ENCODE results near the gene ST6GALNAC6. TPM values are rescaled to one million over a fixed set of nuclear protein-coding genes. Genes with fewer than 3 reads are reported as not detected.

The ST6GALNAC6 gene
- total and polyA plus RNA-seq, 2 of the 4 experiments (the other 2 are of a cell fraction): 35.7 to 48.6 TPM

DNA sequence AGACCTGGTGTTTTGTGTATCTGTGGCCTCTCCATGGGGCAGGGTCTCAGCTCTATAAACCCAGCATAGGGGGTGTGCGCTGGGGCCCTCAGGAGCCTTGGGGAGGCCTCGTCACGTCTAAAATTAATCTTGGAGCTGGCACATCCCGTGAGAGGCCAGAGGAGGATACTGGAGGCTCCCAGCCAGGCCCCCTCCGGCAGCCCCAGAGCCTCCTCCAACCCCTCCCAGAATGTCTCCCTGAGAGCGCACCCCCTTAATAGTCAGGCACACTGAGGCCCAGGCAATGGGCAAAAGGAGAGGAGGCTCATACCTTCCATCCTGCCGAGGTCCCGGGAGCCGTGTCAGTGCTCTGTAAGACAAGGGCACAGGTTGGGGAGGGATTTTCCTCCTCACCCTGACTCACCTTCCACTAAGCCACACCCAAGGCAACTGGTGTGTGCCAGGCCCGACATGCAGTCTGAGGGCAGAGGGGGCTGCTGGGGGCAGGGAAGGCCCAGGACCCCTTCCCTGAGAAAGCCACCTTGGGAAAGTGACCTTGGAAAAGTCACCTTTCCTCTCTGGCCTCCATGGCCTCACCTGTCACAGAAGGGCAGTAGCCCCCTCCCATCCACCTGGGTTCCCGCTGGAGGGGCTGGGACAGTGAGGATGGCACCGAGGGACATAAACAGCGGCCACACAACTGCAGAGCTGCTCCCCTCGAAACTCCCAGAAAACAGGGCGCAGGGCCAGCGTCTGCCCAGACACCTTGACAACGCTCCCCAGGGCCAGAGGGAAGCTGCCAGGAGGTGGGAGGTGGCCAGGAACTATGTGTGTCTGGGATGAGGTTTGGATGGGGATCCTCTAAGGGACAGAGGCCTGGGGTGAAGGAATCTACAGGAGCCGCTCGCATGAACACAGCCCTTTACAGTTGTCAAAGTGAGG, 24.8 kb downstream of the ST6GALNAC6 start (continued):
- no peak for TF ChIP-seq RCOR1 (IDR thresholded peaks at IDR 0.05; ENCODE audit: insufficient replicate concordance, low read length)

DNA sequence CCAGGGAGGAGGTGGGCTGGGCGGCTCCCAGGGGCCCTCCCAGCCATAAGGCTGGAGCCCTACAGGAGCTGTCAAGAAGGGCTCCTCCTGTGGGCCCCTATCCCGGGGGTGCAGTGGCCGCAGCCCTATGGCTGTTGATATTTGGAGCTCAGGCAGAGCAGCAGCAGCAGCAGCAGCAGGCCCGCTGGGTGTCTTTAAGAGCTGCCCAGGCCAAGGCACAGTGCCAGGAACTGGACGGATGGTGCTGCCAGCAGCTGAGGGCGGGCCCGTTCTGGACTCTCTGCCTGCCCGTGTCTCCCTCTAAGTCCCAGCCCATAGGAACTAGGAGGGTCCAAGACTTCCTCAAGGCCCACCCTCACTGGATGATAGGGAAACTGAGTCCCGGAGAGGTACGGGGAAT, 25.5 kb downstream of the ST6GALNAC6 start:
- no peak overlapping the region for H3K4me3 ChIP-seq (ENCODE audit: insufficient read depth, low read depth, low read length)
- dilution Hi-C loops (cut with HindIII; ENCODE audit: low sequenced_read_pairs, unreplicated experiment): no loop called here
- H3K4me2 ChIP-seq (ENCODE audit: low read depth, low read length): no peak overlapping the region
- H3K27me3 ChIP-seq (ENCODE audit: control insufficient read depth, insufficient read depth, low read length): no peaks in the 10 kb centered on the region
- H4K8ac ChIP-seq (ENCODE audit: low read depth in 2 of 2, low read length in 2 of 2): no peak overlapping the region
- H3K18ac ChIP-seq (ENCODE audit: low read depth, low read length): no peak overlapping the region
- no peak overlapping the region for H3K27ac ChIP-seq (ENCODE audit: insufficient read depth, low read length)
- no TSS peak for BruUV-seq (replicated peaks)
- no peak overlapping the region for H3K23ac ChIP-seq (ENCODE audit: low read depth, low read length)
- H2AFZ ChIP-seq (replicated peaks; ENCODE audit: low read length, poor library complexity): no peak overlapping the region
- peaks cover 24% of the 10 kb centered on the region for H3K4me1 ChIP-seq (ENCODE audit: control insufficient read depth, insufficient read depth, low read length)
- peaks cover 20 to 34% of the 10 kb centered on the region in 2 experiments; a peak in 3 of 4 replicates for H3K79me1 ChIP-seq (ENCODE audit: low read depth in 1 of 2, low read length in 2 of 2)
- H2AK9ac ChIP-seq (replicated peaks; ENCODE audit: low read depth, low read length, poor library complexity): peak overlapping the region; percentile 44
- 0 out of 2 replicates have a peak, but pooled peaks cover 6% of the 10 kb centered on the region for H4K20me1 ChIP-seq (ENCODE audit: insufficient read depth, low read length)
- no peak overlapping the region for H4K91ac ChIP-seq (ENCODE audit: insufficient read depth, low read depth, low read length)
- DNase-seq: no peak
- no peaks in the 10 kb centered on the region for H3K9me3 ChIP-seq (ENCODE audit: control insufficient read depth, insufficient read depth, low read length)
- no peaks in the 10 kb centered on the region for H3K9me1 ChIP-seq (ENCODE audit: insufficient read depth, low read length)
- peaks cover 21% of the 10 kb centered on the region for H3K36me3 ChIP-seq (ENCODE audit: control insufficient read depth, insufficient read depth, low read length)
- H2BK15ac ChIP-seq (ENCODE audit: low read depth, low read length): no peak overlapping the region
- no peak overlapping the region for H2BK5ac ChIP-seq (ENCODE audit: low read depth, low read length, poor library complexity, severe bottlenecking)
- 42% methylated on average over 4 of the region's 10 CpGs; no CpG with 5 or more reads in 1 of the 2 experiments for WGBS, 2 experiments (ENCODE audit: extremely low coverage in 2 of 2, insufficient read length in 1 of 2)
- no peak for TF ChIP-seq NFE2L2 (IDR thresholded peaks at IDR 0.05; ENCODE audit: low read depth, low read length)
- TF ChIP-seq POLR2A (IDR thresholded peaks at IDR 0.05; ENCODE audit: low read depth, low read length): no peak
- no peak for TF ChIP-seq RAD21 (IDR thresholded peaks at IDR 0.05; ENCODE audit: low read length)
- TF ChIP-seq, protein P1, sequence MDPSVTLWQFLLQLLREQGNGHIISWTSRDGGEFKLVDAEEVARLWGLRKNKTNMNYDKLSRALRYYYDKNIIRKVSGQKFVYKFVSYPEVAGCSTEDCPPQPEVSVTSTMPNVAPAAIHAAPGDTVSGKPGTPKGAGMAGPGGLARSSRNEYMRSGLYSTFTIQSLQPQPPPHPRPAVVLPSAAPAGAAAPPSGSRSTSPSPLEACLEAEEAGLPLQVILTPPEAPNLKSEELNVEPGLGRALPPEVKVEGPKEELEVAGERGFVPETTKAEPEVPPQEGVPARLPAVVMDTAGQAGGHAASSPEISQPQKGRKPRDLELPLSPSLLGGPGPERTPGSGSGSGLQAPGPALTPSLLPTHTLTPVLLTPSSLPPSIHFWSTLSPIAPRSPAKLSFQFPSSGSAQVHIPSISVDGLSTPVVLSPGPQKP (IDR thresholded peaks at IDR 0.05; ENCODE audit: borderline replicate concordance, low read depth, low read length): no peak
- TF ChIP-seq, protein P2, sequence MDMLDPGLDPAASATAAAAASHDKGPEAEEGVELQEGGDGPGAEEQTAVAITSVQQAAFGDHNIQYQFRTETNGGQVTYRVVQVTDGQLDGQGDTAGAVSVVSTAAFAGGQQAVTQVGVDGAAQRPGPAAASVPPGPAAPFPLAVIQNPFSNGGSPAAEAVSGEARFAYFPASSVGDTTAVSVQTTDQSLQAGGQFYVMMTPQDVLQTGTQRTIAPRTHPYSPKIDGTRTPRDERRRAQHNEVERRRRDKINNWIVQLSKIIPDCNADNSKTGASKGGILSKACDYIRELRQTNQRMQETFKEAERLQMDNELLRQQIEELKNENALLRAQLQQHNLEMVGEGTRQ (IDR thresholded peaks at IDR 0.05; ENCODE audit: low read depth, low read length): no peak
- no peak for TF ChIP-seq BHLHE40 (IDR thresholded peaks at IDR 0.05; ENCODE audit: low read depth, low read length)
- TF ChIP-seq CEBPB (IDR thresholded peaks at IDR 0.05; ENCODE audit: low read depth, low read length): no peak
- no peak for TF ChIP-seq MXI1 (IDR thresholded peaks at IDR 0.05; ENCODE audit: borderline replicate concordance, low read depth, low read length)
- ChIA-PET CTCF (interaction anchor here (0.6 kb wide), 1 partner anchor 8 kb away, joined by 3 read pairs; no protein-coding TSS in a partner anchor), POLR2A (ENCODE audit: unreplicated experiment) (interaction anchor here (0.6 kb wide), 1 partner anchor 139 kb away, joined by 3 read pairs; the partner anchor contains the start of gene TOR2A)
- H2BK120ac ChIP-seq (ENCODE audit: low read depth, low read length): no peak overlapping the region
- no peak overlapping the region for H2BK20ac ChIP-seq (ENCODE audit: low read depth, low read length)
- no peak overlapping the region for H3K14ac ChIP-seq (replicated peaks; ENCODE audit: low read depth, low read length)
- intact Hi-C loops (cut with micrococcal nuclease): no loop called here
- no peak overlapping the region for H3K56ac ChIP-seq (ENCODE audit: extremely low read depth, insufficient read depth, low read length)
- H4K5ac ChIP-seq (ENCODE audit: low read depth, low read length): no peak overlapping the region
- no peak overlapping the region for H2AK5ac ChIP-seq (ENCODE audit: low read depth, low read length)
- no peak overlapping the region for H3K4ac ChIP-seq (ENCODE audit: low read depth, low read length)
- H3K9ac ChIP-seq (ENCODE audit: low read depth, low read length): no peak overlapping the region
- in situ Hi-C loops (cut with MboI; ENCODE audit: low sequenced_read_pairs): no loop called here
- no peak for ATAC-seq (ENCODE audit: low read depth)

Data from IMR-90 (cell line).